ENCODE data around the gene AKAP6. TPM values are rescaled to one million over a fixed set of nuclear protein-coding genes. Genes with fewer than 3 reads are reported as not detected.

Gene AKAP6
- total RNA-seq, 2 experiments from 2014 or later, result 0.83 to 1.7 TPM

GRCh38 chr14:32620303-32620702 lies 291.2 kb downstream of the AKAP6 start:
- peaks cover 7% of the 10 kb centered on the region for H3K9me3 Mint-ChIP-seq (ENCODE audit: insufficient read depth)

GRCh38 chr14:32620724-32621123 lies 291.6 kb downstream of the AKAP6 start:
- Mint-ChIP-seq H3K9me3 (ENCODE audit: insufficient read depth) (peaks cover 7% of the 10 kb centered on the region), H3K4me1 (ENCODE audit: low read depth) (peaks cover 3% of the 10 kb centered on the region), H3K27me3 (ENCODE audit: low read depth) (no peaks in the 10 kb centered on the region), H3K27ac (no peak overlapping the region), H3K36me3 (ENCODE audit: low read depth) (no peaks in the 10 kb centered on the region), H3K4me3 (no peak overlapping the region)
- no peak for ATAC-seq
- CTCF ChIA-PET, result no interaction called here
- POLR2A ChIA-PET, result no interaction called here
- DNase-seq, result no peak

More at GRCh38 chr14:32620303-32620702, 291.2 kb downstream of the AKAP6 start:
- H3K4me1 Mint-ChIP-seq (ENCODE audit: low read depth), result peaks cover 3% of the 10 kb centered on the region
- CTCF ChIA-PET, result no interaction called here
- H3K27ac Mint-ChIP-seq, result no peak overlapping the region
- DNase-seq (no peak), ATAC-seq (no peak)
- no peak overlapping the region for H3K4me3 Mint-ChIP-seq
- H3K27me3 Mint-ChIP-seq (ENCODE audit: low read depth), result no peaks in the 10 kb centered on the region
- H3K36me3 Mint-ChIP-seq (ENCODE audit: low read depth), result no peaks in the 10 kb centered on the region
- POLR2A ChIA-PET, result no interaction called here

- Mint-ChIP-seq H3K36me3 (ENCODE audit: low read depth) (no peaks in the 10 kb centered on the region), H3K4me1 (ENCODE audit: low read depth) (peaks cover 3% of the 10 kb centered on the region), H3K27me3 (ENCODE audit: low read depth) (no peaks in the 10 kb centered on the region), H3K27ac (no peak overlapping the region), H3K4me3 (no peak overlapping the region), H3K9me3 (ENCODE audit: insufficient read depth) (peaks cover 7% of the 10 kb centered on the region)
- CTCF ChIA-PET, result no interaction called here
- POLR2A ChIA-PET, result no interaction called here
- no peak for ATAC-seq
- no peak for DNase-seq
Measured at GRCh38 chr14:32621585-32621984, 292.5 kb downstream of the AKAP6 start.

- ChIA-PET CTCF (no interaction called here), POLR2A (no interaction called here)
- H3K27me3 Mint-ChIP-seq (ENCODE audit: low read depth), result no peaks in the 10 kb centered on the region
- H3K4me3 Mint-ChIP-seq, result no peak overlapping the region
- H3K9me3 Mint-ChIP-seq (ENCODE audit: insufficient read depth), result peaks cover 7% of the 10 kb centered on the region
- no peak for DNase-seq
- H3K27ac Mint-ChIP-seq, result no peak overlapping the region
- no peaks in the 10 kb centered on the region for H3K36me3 Mint-ChIP-seq (ENCODE audit: low read depth)
- no peak for ATAC-seq
- peaks cover 8% of the 10 kb centered on the region for H3K4me1 Mint-ChIP-seq (ENCODE audit: low read depth)
Measured at GRCh38 chr14:32622742-32623141, 293.6 kb downstream of the AKAP6 start.

GRCh38 chr14:32623300-32624093 lies 294.4 kb downstream of the AKAP6 start:
- no peak for DNase-seq
- H3K4me1 Mint-ChIP-seq (ENCODE audit: low read depth), result peaks cover 10% of the 10 kb centered on the region
- H3K27me3 Mint-ChIP-seq (ENCODE audit: low read depth), result no peaks in the 10 kb centered on the region
- peaks cover 7% of the 10 kb centered on the region for H3K9me3 Mint-ChIP-seq (ENCODE audit: insufficient read depth)
- no peak for ATAC-seq
- H3K4me3 Mint-ChIP-seq, result no peak overlapping the region
- POLR2A ChIA-PET, result no interaction called here
- CTCF ChIA-PET, result no interaction called here
- no peak overlapping the region for H3K27ac Mint-ChIP-seq
- H3K36me3 Mint-ChIP-seq (ENCODE audit: low read depth), result no peaks in the 10 kb centered on the region

- Mint-ChIP-seq H3K36me3 (ENCODE audit: low read depth) (no peaks in the 10 kb centered on the region), H3K27ac (no peak overlapping the region), H3K27me3 (ENCODE audit: low read depth) (no peaks in the 10 kb centered on the region), H3K4me3 (no peak overlapping the region), H3K9me3 (ENCODE audit: insufficient read depth) (no peaks in the 10 kb centered on the region), H3K4me1 (ENCODE audit: low read depth) (peaks cover 10% of the 10 kb centered on the region)
- ChIA-PET CTCF (no interaction called here), POLR2A (no interaction called here)
- no peak for ATAC-seq
- DNase-seq, result no peak
Measured at GRCh38 chr14:32625211-32625610, 296.1 kb downstream of the AKAP6 start.

- Mint-ChIP-seq H3K36me3 (ENCODE audit: low read depth) (no peaks in the 10 kb centered on the region), H3K27me3 (ENCODE audit: low read depth) (no peaks in the 10 kb centered on the region), H3K4me1 (ENCODE audit: low read depth) (peaks cover 7% of the 10 kb centered on the region), H3K4me3 (no peak overlapping the region), H3K27ac (no peak overlapping the region), H3K9me3 (ENCODE audit: insufficient read depth) (no peaks in the 10 kb centered on the region)
- ATAC-seq, result no peak
- ChIA-PET CTCF (no interaction called here), POLR2A (no interaction called here)
- no peak for DNase-seq
Measured at GRCh38 chr14:32627545-32628298, 298.6 kb downstream of the AKAP6 start.

- Mint-ChIP-seq H3K9me3 (ENCODE audit: insufficient read depth) (no peaks in the 10 kb centered on the region), H3K36me3 (ENCODE audit: low read depth) (no peaks in the 10 kb centered on the region), H3K4me1 (ENCODE audit: low read depth) (peaks cover 7% of the 10 kb centered on the region), H3K27me3 (ENCODE audit: low read depth) (no peaks in the 10 kb centered on the region), H3K27ac (no peak overlapping the region), H3K4me3 (no peak overlapping the region)
- ChIA-PET POLR2A (no interaction called here), CTCF (interaction anchor here (1.4 kb wide), 1 partner anchor 53 kb away, joined by 3 read pairs; no protein-coding TSS in a partner anchor)
- DNase-seq (no peak), ATAC-seq (no peak)
Measured at GRCh38 chr14:32629236-32629635, 300.1 kb downstream of the AKAP6 start.

- H3K27me3 Mint-ChIP-seq (ENCODE audit: low read depth), result no peaks in the 10 kb centered on the region
- DNase-seq (no peak), ATAC-seq (no peak)
- peaks cover 7% of the 10 kb centered on the region for H3K4me1 Mint-ChIP-seq (ENCODE audit: low read depth)
- ChIA-PET CTCF (no interaction called here), POLR2A (no interaction called here)
- H3K36me3 Mint-ChIP-seq (ENCODE audit: low read depth), result no peaks in the 10 kb centered on the region
- no peak overlapping the region for H3K27ac Mint-ChIP-seq
- no peak overlapping the region for H3K4me3 Mint-ChIP-seq
- H3K9me3 Mint-ChIP-seq (ENCODE audit: insufficient read depth), result no peaks in the 10 kb centered on the region
Measured at GRCh38 chr14:32630701-32631100, 301.6 kb downstream of the AKAP6 start.

GRCh38 chr14:32633224-32633859 lies 304.2 kb downstream of the AKAP6 start:
- H3K4me1 Mint-ChIP-seq (ENCODE audit: low read depth), result no peaks in the 10 kb centered on the region
- ChIA-PET POLR2A (no interaction called here), CTCF (no interaction called here)
- no peak overlapping the region for H3K4me3 Mint-ChIP-seq
- no peaks in the 10 kb centered on the region for H3K9me3 Mint-ChIP-seq (ENCODE audit: insufficient read depth)
- H3K27ac Mint-ChIP-seq, result no peak overlapping the region
- H3K36me3 Mint-ChIP-seq (ENCODE audit: low read depth), result no peaks in the 10 kb centered on the region
- ATAC-seq, result no peak
- no peaks in the 10 kb centered on the region for H3K27me3 Mint-ChIP-seq (ENCODE audit: low read depth)
- DNase-seq, result no peak

GRCh38 chr14:32633930-32634329 lies 304.8 kb downstream of the AKAP6 start:
- Mint-ChIP-seq H3K4me3 (no peak overlapping the region), H3K4me1 (ENCODE audit: low read depth) (no peaks in the 10 kb centered on the region), H3K27ac (no peak overlapping the region), H3K27me3 (ENCODE audit: low read depth) (no peaks in the 10 kb centered on the region), H3K36me3 (ENCODE audit: low read depth) (no peaks in the 10 kb centered on the region), H3K9me3 (ENCODE audit: insufficient read depth) (no peaks in the 10 kb centered on the region)
- ChIA-PET CTCF (interaction anchor here (0.7 kb wide), 1 partner anchor 45 kb away, joined by 3 read pairs; no protein-coding TSS in a partner anchor), POLR2A (no interaction called here)
- ATAC-seq, result no peak
- no peak for DNase-seq

- Mint-ChIP-seq H3K9me3 (ENCODE audit: insufficient read depth) (no peaks in the 10 kb centered on the region), H3K27ac (no peak overlapping the region), H3K4me1 (ENCODE audit: low read depth) (no peaks in the 10 kb centered on the region), H3K27me3 (ENCODE audit: low read depth) (no peaks in the 10 kb centered on the region), H3K4me3 (no peak overlapping the region), H3K36me3 (ENCODE audit: low read depth) (no peaks in the 10 kb centered on the region)
- ATAC-seq (no peak), DNase-seq (no peak)
- POLR2A ChIA-PET, result no interaction called here
- CTCF ChIA-PET, result no interaction called here
Measured at GRCh38 chr14:32635061-32635719, 306.1 kb downstream of the AKAP6 start.
